ENCODE data around the gene FBXL13. TPM values are rescaled to one million over a fixed set of nuclear protein-coding genes. Genes with fewer than 3 reads are reported as not detected.

FBXL13 gene
- total RNA-seq, 2 experiments from 2014 or later, result 1.6 to 2.0 TPM

GRCh38 chr7:102942181-102942866 is 132.3 kb downstream of the FBXL13 start:
- POLR2A ChIA-PET, result no interaction called here
- Histone ChIP-seq H3K4me2 (ENCODE audit: low read length) (no peak overlapping the region), H3K36me3 (ENCODE audit: insufficient read depth, low read length) (no peaks in the 10 kb centered on the region), H3K9me2 (ENCODE audit: insufficient read depth, low read length) (no peaks in the 10 kb centered on the region), H4K20me1 (ENCODE audit: insufficient read depth, low read length) (no peaks in the 10 kb centered on the region), H2AFZ (ENCODE audit: low read length) (no peak overlapping the region), H3K4me1 (ENCODE audit: insufficient read depth, low read length, poor library complexity, severe bottlenecking) (no peaks in the 10 kb centered on the region), H3K79me2 (ENCODE audit: insufficient read depth, low read depth, low read length) (no peaks in the 10 kb centered on the region), H3K27ac (ENCODE audit: low read depth, low read length, poor library complexity, severe bottlenecking) (no peak overlapping the region), H3K9me3 (ENCODE audit: low read length) (no peaks in the 10 kb centered on the region), H3K4me3 (ENCODE audit: low read depth, low read length, poor library complexity, severe bottlenecking) (no peak overlapping the region)
- TF ChIP-seq EZH2phosphoT487 (IDR thresholded peaks at IDR 0.05; ENCODE audit: borderline replicate concordance, low read depth, low read length), result no peak
- TF ChIP-seq CTCF (conservative IDR thresholded peaks at IDR 0.05; ENCODE audit: low read length), result no peak
- CTCF ChIA-PET (ENCODE audit: unreplicated experiment), result no interaction called here
- BruUV-seq (replicated peaks), result no TSS peak
- intact Hi-C loops (cut with micrococcal nuclease; ENCODE audit: unreplicated experiment), result loop anchor here (10.0 kb wide), 1 partner anchor 112 kb away; no protein-coding TSS in a partner anchor
- DNase-seq (ENCODE audit: low spot score), result no peak

GRCh38 chr7:102938679-102939078 is 135.9 kb downstream of the FBXL13 start:
- Histone ChIP-seq H3K4me2 (ENCODE audit: low read length) (no peak overlapping the region), H3K4me1 (ENCODE audit: insufficient read depth, low read length, poor library complexity, severe bottlenecking) (no peaks in the 10 kb centered on the region), H3K27ac (ENCODE audit: low read depth, low read length, poor library complexity, severe bottlenecking) (no peak overlapping the region), H3K4me3 (ENCODE audit: low read depth, low read length, poor library complexity, severe bottlenecking) (no peak overlapping the region), H3K9me2 (ENCODE audit: insufficient read depth, low read length) (no peaks in the 10 kb centered on the region), H2AFZ (ENCODE audit: low read length) (no peak overlapping the region), H3K79me2 (ENCODE audit: insufficient read depth, low read depth, low read length) (no peaks in the 10 kb centered on the region), H4K20me1 (ENCODE audit: insufficient read depth, low read length) (no peaks in the 10 kb centered on the region), H3K9me3 (ENCODE audit: low read length) (no peaks in the 10 kb centered on the region), H3K36me3 (ENCODE audit: insufficient read depth, low read length) (no peaks in the 10 kb centered on the region)
- BruUV-seq (replicated peaks), result no TSS peak
- CTCF ChIA-PET (ENCODE audit: unreplicated experiment), result no interaction called here
- DNase-seq (ENCODE audit: low spot score), result no peak
- POLR2A ChIA-PET, result interaction anchor here (0.5 kb wide), 1 partner anchor 13 kb away, joined by 3 read pairs; no protein-coding TSS in a partner anchor
- intact Hi-C loops (cut with micrococcal nuclease; ENCODE audit: unreplicated experiment), result no loop called here
- no peak for TF ChIP-seq EZH2phosphoT487 (IDR thresholded peaks at IDR 0.05; ENCODE audit: borderline replicate concordance, low read depth, low read length)
- no peak for TF ChIP-seq CTCF (conservative IDR thresholded peaks at IDR 0.05; ENCODE audit: low read length)

- Histone ChIP-seq H3K4me1 (ENCODE audit: insufficient read depth, low read length, poor library complexity, severe bottlenecking) (no peaks in the 10 kb centered on the region), H3K79me2 (ENCODE audit: insufficient read depth, low read depth, low read length) (no peaks in the 10 kb centered on the region), H3K36me3 (ENCODE audit: insufficient read depth, low read length) (no peaks in the 10 kb centered on the region), H3K9me2 (ENCODE audit: insufficient read depth, low read length) (no peaks in the 10 kb centered on the region), H4K20me1 (ENCODE audit: insufficient read depth, low read length) (no peaks in the 10 kb centered on the region), H3K4me3 (ENCODE audit: low read depth, low read length, poor library complexity, severe bottlenecking) (no peak overlapping the region), H3K9me3 (ENCODE audit: low read length) (no peaks in the 10 kb centered on the region), H3K4me2 (ENCODE audit: low read length) (no peak overlapping the region), H3K27ac (ENCODE audit: low read depth, low read length, poor library complexity, severe bottlenecking) (no peak overlapping the region), H2AFZ (ENCODE audit: low read length) (no peak overlapping the region)
- DNase-seq (ENCODE audit: low spot score), result no peak
- BruUV-seq (replicated peaks), result no TSS peak
- TF ChIP-seq EZH2phosphoT487 (IDR thresholded peaks at IDR 0.05; ENCODE audit: borderline replicate concordance, low read depth, low read length), result no peak
- no peak for TF ChIP-seq CTCF (conservative IDR thresholded peaks at IDR 0.05; ENCODE audit: low read length)
- intact Hi-C loops (cut with micrococcal nuclease; ENCODE audit: unreplicated experiment), result no loop called here
- CTCF ChIA-PET (ENCODE audit: unreplicated experiment), result no interaction called here
- POLR2A ChIA-PET, result interaction anchor here (0.7 to 1.1 kb wide), 3 partner anchors 53 to 463 kb away, joined by 3 to 7 read pairs (median 4); no protein-coding TSS in a partner anchor
Observed at GRCh38 chr7:102935450-102936115, 139.0 kb downstream of the FBXL13 start.

All from OCI-LY7 (cell line).